NOMO-1 treated with DMSO at 0.1 percent for 48 hours (cell line): ENCODE measurements around the gene DLEC1.
A peak's percentile ranks its signal among the peaks of the same experiment; 100 is the strongest.

Experiments
- DNase-seq: peaks from one replicate; lab custom pipeline; 2025; ENCODE audit not compliant: unreplicated experiment; lab: John Stamatoyannopoulos, UW

The DLEC1 gene

GRCh38 chr3:38135621-38136277, 96.7 kb downstream of the DLEC1 start:
- DNase-seq = peak; percentile 61

GRCh38 chr3:38136393-38136776, 97.4 kb downstream of the DLEC1 start:
- peak; percentile 8 for DNase-seq

GRCh38 chr3:38136777-38137614, 98.0 kb downstream of the DLEC1 start, which contains the start of gene ACAA1:
TSS of gene ACAA1 (minus strand) at chr3:38137127. CDS start at chr3:38137035, 92 bp downstream.
- peak; percentile 99 for DNase-seq

- peak; percentile 38 for DNase-seq
Measured at GRCh38 chr3:38137615-38138348, 98.8 kb downstream of the DLEC1 start.

- DNase-seq = peak; percentile 84
Measured at GRCh38 chr3:38138349-38139190, 99.6 kb downstream of the DLEC1 start, which contains the start of gene MYD88. TSS of gene MYD88 (plus strand) at chr3:38138661. CDS start at chr3:38138701, 40 bp downstream.

- peak; percentile 20 for DNase-seq
Measured at GRCh38 chr3:38139191-38139590, 100.2 kb downstream of the DLEC1 start.

- DNase-seq = no peak
Measured at GRCh38 chr3:38139652-38140051, 100.6 kb downstream of the DLEC1 start.

GRCh38 chr3:38140326-38141172, 101.5 kb downstream of the DLEC1 start:
- no peak for DNase-seq

GRCh38 chr3:38141173-38141951, 102.4 kb downstream of the DLEC1 start:
- DNase-seq = no peak

GRCh38 chr3:38141952-38142273, 102.9 kb downstream of the DLEC1 start:
- DNase-seq = no peak

GRCh38 chr3:38142959-38143358, 104.0 kb downstream of the DLEC1 start:
- DNase-seq = no peak

- no peak for DNase-seq
Measured at GRCh38 chr3:38143511-38143910, 104.5 kb downstream of the DLEC1 start.

- DNase-seq = no peak
Measured at GRCh38 chr3:38146504-38146903, 107.5 kb downstream of the DLEC1 start.

GRCh38 chr3:38147421-38147820, 108.4 kb downstream of the DLEC1 start:
- DNase-seq = peak; percentile 81

GRCh38 chr3:38148311-38148882, 109.4 kb downstream of the DLEC1 start:
- DNase-seq = peak; percentile 94

- DNase-seq = peak; percentile 78
Measured at GRCh38 chr3:38149708-38150107, 110.7 kb downstream of the DLEC1 start.

GRCh38 chr3:38150780-38151528, 111.9 kb downstream of the DLEC1 start:
- no peak for DNase-seq

- peak; percentile 60 for DNase-seq
Measured at GRCh38 chr3:38151667-38152265, 112.8 kb downstream of the DLEC1 start.
